NT2/D1 (cell line): ENCODE measurements around the gene ARHGEF26.

Experiments used
- YY1 ChIP-seq: IDR thresholded peaks from 2 replicates; pipeline ENCODE4 v1.6.1; 2011; ENCODE audit not compliant: insufficient read length, insufficient read depth
- ZNF274 ChIP-seq: IDR thresholded peaks from 2 replicates; pipeline ENCODE4 v1.6.1; 2011; ENCODE audit warnings: mild to moderate bottlenecking, low read depth, low read length

- no peak for TF ChIP-seq ZNF274
- no peak for TF ChIP-seq YY1
These were observed 63.4 kb downstream of the ARHGEF26 start for GRCh38 chr3:154184582-154184981.
